HG03175 (cell line): ENCODE data around the gene SEC16A.
A peak's percentile ranks its signal among the peaks of the same experiment; 100 is the strongest.
"Not testable (repeated sequence)": the region's sequence is repeated elsewhere in the genome, so short reads cannot be mapped to it uniquely, and the experiment has no call there.

Experiments used
- ATAC-seq: cut with Tn5 transposase; IDR thresholded peaks from one replicate; pipeline ENCODE4 v1.9.1; 2021; ENCODE audit warnings: mild to moderate bottlenecking, moderate library complexity; ENCODE audit not compliant: unreplicated experiment

Gene SEC16A

DNA sequence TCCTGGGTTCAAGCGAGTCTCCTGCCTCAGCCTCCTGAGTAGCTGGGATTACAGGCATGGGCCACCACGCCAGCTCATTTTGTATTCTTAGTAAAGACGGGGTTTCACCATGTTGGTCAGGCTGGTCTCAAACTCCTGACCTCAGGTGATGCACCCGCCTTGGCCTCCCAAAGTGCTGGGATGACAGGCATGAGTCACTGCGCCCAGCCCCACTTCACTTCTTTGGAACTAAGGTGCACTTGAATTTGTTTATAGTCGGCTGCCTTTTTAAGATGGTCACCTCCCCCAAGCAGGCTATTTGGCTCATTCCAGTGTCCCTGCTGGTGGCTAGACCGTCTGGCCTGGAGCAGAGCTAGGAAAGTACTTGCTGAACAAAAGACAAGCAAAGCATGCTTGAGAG is 57.5 kb downstream of the SEC16A start:
- not testable (repeated sequence) for ATAC-seq

DNA sequence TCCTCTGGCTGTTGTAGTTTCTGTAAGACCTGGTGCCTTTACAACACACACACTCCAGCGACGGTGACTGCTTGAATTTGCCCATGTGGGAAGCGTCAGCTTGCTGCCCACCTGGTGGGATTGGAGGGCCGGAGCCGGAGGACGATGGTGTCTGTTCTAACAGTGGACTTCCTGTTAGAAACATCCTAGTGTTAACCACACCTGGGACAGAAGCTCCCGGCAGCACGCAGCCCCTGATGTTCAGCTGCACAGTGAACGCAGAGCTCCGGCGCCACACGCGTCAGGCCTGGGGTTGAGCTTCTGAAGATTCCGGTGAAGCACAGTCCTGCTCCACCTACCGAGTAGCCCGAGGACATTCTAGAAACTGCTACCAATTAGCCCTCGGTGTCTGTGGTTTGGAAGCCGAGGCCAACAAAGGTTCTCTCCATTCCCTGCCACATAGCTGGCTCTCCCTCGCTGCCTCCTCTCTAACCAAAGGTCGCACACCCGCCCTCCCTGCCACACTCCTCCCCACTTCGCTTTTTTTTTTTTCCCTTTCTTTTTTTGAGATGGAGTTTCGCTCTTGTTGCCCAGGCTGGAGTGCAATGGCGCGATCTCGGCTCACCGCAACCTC is 58.0 kb downstream of the SEC16A start:
- no peak for ATAC-seq

DNA sequence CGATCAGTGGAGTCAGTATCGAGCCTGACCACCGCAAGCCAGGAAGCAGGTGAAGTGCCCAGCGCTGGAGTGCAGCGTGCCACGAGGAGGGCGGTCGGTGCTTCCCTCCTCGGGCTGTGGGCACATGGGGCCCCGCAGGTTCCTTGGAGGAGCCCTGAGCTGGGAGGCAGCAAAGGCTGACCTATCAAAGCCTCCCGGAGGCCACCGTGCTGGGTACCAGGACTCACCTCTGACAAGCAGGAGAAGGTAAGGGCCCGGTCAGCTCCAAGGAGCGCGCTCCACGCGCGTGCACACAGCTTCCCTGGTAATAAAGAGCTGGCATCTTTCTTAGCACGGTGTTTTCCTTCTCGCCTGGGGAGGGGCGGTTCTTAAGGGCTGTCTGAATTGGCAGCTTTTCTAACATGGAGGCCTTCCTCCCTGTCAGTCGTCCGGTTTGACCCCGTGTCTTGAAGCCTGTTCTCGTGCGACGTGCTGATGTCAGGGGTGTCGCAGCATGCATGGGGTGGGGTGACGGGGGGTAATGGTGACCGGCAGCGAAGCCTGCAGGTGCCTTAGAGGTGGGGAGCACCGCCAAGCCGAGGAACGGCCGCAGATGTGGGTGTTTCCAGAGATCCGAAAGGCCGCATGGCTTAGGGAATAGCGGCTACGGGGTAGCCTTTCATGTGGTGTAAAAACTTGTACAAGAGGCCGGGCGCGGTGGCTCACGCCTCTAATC is 59.3 kb downstream of the SEC16A start:
- no peak for ATAC-seq

DNA sequence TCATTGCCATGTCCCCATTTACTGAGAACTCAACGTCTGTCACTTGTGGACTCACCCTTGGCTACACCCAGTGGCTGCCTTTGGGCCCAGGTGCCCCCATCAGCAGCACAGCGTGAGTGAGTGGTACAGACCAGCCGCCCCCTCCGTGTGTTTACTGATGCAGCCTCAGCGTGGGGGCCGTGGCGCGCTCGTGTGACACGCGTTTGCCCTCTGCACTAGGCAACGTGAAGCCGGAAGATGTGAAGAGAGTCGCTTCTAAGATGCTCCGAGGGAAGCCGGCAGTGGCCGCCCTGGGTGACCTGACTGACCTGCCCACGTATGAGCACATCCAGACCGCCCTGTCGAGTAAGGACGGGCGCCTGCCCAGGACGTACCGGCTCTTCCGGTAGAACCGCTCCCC is 60.0 kb downstream of the SEC16A start:
- no peak for ATAC-seq

DNA sequence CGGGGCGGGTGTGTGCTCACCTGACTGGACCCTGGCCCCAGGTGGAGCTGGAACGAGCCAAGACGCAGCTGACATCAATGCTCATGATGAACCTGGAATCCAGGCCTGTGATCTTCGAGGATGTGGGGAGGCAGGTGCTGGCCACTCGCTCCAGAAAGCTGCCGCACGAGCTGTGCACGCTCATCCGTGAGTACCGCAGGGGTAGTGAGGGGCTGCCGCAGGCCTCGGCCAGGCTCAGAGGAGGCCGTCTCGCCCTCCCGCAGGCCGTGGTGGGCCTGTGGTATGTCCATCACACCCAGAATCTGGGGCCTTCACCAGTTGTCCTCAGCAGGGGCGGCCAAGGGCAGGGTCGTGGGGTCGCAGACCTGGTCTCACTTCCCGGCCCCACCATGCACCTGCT is 61.0 kb downstream of the SEC16A start:
- ATAC-seq = no peak

GRCh38 chr9:136419092-136419420 is 63.8 kb downstream of the SEC16A start:
- ATAC-seq = no peak

GRCh38 chr9:136418182-136419091 is 64.4 kb downstream of the SEC16A start:
- no peak for ATAC-seq

DNA sequence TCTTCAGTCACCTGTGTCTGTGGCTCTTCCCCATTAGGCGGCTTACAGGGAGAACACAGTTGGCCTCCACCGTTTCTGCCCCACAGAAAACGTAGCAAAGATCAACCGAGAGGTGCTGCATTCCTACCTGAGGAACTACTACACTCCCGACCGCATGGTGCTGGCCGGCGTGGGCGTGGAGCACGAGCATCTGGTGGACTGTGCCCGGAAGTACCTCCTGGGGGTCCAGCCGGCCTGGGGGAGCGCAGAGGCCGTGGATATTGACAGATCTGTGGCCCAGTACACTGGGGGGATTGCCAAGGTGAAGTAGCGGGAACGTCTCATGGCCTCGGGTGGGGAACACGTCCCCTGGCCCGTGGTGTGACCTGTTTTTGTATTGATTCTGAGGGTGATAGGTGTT is 65.9 kb downstream of the SEC16A start:
- no peak for ATAC-seq

GRCh38 chr9:136416427-136416826 is 66.4 kb downstream of the SEC16A start:
- ATAC-seq = no peak

- ATAC-seq = no peak
Observed at GRCh38 chr9:136412962-136413361, 69.9 kb downstream of the SEC16A start.

DNA sequence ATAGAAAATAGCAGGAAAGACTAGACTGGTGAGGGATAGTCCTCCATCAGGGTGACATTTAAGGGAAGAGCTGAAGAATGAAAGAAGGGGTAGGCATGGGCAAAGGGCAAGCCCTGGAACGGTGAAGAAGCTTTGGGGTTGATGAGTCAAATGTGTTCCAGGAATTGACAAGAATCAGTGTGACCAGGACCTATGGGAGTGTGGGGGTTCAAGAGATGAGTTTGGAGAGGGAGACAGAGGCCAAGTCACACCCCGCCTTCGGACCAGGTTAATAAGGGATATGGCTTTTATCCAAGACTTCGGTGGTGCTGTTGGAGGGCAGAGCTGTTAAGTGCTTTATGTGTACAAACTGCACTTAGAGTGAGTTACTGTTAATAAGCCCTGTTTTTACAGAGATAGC is 71.5 kb downstream of the SEC16A start:
- ATAC-seq = no peak

- peak; percentile 91 for ATAC-seq
Observed at GRCh38 chr9:136410500-136411287, 72.1 kb downstream of the SEC16A start, which contains the start of the genes ENTR1 and PMPCA. ENTR1 (minus strand) TSS chr9:136410614; CDS start chr9:136410397, 217 bp downstream. PMPCA (plus strand) TSS chr9:136410658; CDS start chr9:136410669, 11 bp downstream.

- peak; percentile 20 for ATAC-seq
Observed at GRCh38 chr9:136409557-136410455, 73.0 kb downstream of the SEC16A start.

- ATAC-seq = no peak
Observed at GRCh38 chr9:136407911-136408310, 74.9 kb downstream of the SEC16A start.

GRCh38 chr9:136407061-136407460 is 75.8 kb downstream of the SEC16A start:
- ATAC-seq = not testable (repeated sequence)

DNA sequence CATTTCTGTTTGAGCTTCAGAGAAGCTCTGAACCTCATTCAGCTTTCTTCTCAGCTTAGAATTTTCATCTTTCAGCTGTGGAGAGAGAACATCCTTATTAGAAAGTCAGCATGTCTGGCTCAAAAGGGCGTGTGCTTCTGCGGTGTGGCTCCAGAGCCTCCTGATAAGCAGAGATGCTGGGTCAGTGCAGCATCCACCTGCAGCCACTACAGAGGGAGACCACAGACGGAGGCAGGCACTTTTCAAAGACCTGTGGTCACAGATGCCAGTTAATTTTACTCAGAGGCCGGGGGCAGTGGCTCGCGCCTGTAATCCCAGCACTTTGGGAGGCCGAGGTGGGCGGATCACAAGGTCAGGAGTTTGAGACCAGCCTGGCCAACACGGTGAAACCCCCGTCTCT is 76.9 kb downstream of the SEC16A start:
- not testable (repeated sequence) for ATAC-seq

DNA sequence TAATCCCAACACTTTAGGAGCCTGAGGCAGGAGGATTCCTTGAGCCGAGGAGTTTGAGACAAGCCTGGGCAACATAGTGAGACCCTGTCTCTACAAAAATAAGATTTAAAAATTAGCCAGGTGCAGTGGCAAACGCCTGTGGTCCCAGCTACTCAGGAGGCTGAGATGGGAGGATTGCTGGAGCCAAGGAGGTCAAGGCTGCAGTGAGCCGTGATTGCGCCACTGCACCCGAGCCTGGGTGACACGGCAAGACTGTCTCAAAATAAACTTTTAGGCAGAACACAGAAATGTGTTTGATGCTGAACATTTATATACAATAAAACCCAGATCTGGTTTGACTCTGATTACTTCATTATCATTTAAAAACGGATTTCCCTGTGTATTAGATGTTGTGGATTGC is 77.4 kb downstream of the SEC16A start:
- no peak for ATAC-seq

GRCh38 chr9:136404801-136405136 is 78.1 kb downstream of the SEC16A start:
- no peak for ATAC-seq

- ATAC-seq = no peak
Observed at GRCh38 chr9:136403915-136404800, 78.7 kb downstream of the SEC16A start.
